ACC112 (cell line): ENCODE results near the gene CBX8.

Experiments
- H2AFZ ChIP-seq: fragments of 200-600 bp; sonication (generic); one replicate; pipeline ENCODE4 v1.6.0; 2017; ENCODE audit warnings: antibody characterized with exemption, low read length; ENCODE audit not compliant: unreplicated experiment
- H3K27ac ChIP-seq: fragments of 200-600 bp; sonication (generic); 2 replicates; pipeline ENCODE4 v1.5.1; 2014; ENCODE audit warnings: low read depth, mild to moderate bottlenecking, antibody characterized with exemption, low read length, moderate library complexity
- H3K27me3 ChIP-seq: fragments of 200-600 bp; sonication (generic); 2 replicates; pipeline ENCODE4 v1.6.1; 2014; ENCODE audit warnings: mild to moderate bottlenecking, antibody characterized with exemption, low read length, moderate library complexity, mixed read lengths; ENCODE audit not compliant: insufficient read depth
- H3K36me3 ChIP-seq: fragments of 200-600 bp; sonication (generic); 2 replicates; pipeline ENCODE4 v1.6.1; 2016; ENCODE audit warnings: mild to moderate bottlenecking, antibody characterized with exemption, low read length, moderate library complexity, mixed read lengths; ENCODE audit not compliant: insufficient read depth
- H3K4me1 ChIP-seq: fragments of 200-600 bp; sonication (generic); one replicate; pipeline ENCODE4 v1.6.1; 2016; ENCODE audit warnings: low read length, mixed read lengths; ENCODE audit not compliant: insufficient read depth, unreplicated experiment, control insufficient read depth
- H3K4me3 ChIP-seq: fragments of 200-600 bp; sonication (generic); 2 replicates; pipeline ENCODE4 v1.5.1; 2014; ENCODE audit warnings: mild to moderate bottlenecking, low read depth, low read length
- H3K79me2 ChIP-seq: fragments of 200-600 bp; sonication (generic); one replicate; pipeline ENCODE4 v1.6.0; 2016; ENCODE audit warnings: low read length; ENCODE audit not compliant: control insufficient read depth, unreplicated experiment, insufficient read depth

The CBX8 gene

DNA sequence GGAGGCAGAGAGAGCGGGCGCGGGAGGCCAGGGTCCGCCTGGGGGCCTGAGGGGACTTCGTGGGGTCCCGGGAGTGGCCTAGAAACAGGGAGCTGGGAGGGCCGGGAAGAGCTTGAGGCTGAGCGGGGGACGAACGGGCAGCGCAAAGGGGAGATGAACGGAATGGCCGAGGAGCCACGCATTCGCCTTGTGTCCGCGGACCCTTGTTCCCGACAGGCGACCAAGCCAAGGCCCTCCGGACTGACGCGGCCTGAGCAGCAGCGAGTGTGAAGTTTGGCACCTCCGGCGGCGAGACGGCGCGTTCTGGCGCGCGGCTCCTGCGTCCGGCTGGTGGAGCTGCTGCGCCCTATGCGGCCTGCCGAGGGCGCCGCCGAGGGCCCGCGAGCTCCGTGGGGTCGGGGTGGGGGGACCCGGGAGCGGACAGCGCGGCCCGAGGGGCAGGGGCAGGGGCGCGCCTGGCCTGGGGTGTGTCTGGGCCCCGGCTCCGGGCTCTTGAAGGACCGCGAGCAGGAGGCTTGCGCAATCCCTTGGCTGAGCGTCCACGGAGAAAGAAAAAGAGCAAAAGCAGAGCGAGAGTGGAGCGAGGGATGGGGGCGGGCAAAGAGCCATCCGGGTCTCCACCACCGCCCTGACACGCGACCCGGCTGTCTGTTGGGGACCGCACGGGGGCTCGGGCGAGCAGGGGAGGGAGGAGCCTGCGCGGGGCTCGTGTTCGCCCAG lies 43.6 kb upstream of the CBX8 start:
- H3K36me3 ChIP-seq = no peaks in the 10 kb centered on the region
- no peak overlapping the region for H3K27ac ChIP-seq
- H3K4me3 ChIP-seq = peak overlapping the region; percentile 74
- peaks cover 22% of the 10 kb centered on the region for H3K4me1 ChIP-seq
- peak overlapping the region; percentile 66 for H2AFZ ChIP-seq
- H3K27me3 ChIP-seq = peaks cover 39% of the 10 kb centered on the region
- peaks cover 13% of the 10 kb centered on the region for H3K79me2 ChIP-seq

DNA sequence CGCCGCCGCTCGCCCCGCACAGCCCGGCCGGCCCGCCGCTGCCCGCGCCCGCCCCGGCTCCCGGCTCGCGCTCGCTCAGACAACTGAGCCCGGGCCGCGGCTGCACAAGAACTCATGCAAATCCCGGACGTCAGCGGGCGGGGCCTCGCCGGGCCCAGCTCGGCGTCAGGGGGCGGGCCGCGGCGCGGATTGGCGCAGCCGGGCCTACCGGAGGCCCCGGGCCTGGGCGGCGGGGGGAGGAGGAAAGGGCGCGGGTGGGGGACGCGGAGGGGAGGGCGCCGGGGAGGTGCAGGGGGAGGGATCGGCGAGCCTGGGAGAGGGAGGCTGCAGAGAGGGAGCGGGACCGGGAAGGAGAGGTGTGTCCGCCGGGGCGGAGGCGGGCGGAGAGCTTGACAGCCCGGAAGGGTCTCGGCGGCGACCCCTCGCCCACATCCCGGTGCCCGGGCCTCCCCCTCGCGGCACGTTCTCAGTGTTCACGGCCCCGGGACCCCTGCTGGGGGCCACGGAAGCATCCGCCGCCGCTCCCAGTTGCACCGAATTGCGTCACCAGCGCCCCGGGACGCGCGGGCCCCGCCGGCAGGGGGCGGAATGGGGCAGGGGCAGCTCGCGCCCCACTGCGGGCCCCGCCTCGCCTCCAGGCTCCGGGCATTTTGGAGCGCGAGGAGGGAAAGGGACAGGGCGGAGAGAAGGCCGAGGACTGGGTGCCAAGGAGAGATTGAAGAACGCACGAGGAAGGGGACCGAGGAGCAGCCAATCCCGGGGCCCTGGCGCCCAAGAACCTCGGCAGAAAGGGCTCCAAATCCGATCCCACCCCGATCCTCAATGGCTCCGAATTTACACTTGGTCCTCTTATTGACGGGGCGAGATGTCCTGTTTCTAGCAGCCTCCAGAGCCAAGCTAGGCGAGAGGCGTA lies 42.7 kb upstream of the CBX8 start, which contains the start of gene CBX4:
TSS of gene CBX4 (minus strand) at position 85 of the 913 bp plus-strand sequence. CDS start 189 bp downstream, outside the sequence.
- H3K27me3 ChIP-seq = peaks cover 39% of the 10 kb centered on the region
- peaks cover 13% of the 10 kb centered on the region for H3K79me2 ChIP-seq
- H3K27ac ChIP-seq = peak within 1 kb of the TSS; percentile 47
- peaks cover 6% of the 10 kb centered on the region; the same call in 1 of the 2 replicates for H3K36me3 ChIP-seq
- peak within 1 kb of the TSS; percentile 84 for H3K4me3 ChIP-seq
- peaks cover 16% of the 10 kb centered on the region for H3K4me1 ChIP-seq
- peak within 1 kb of the TSS; percentile 66 for H2AFZ ChIP-seq

DNA sequence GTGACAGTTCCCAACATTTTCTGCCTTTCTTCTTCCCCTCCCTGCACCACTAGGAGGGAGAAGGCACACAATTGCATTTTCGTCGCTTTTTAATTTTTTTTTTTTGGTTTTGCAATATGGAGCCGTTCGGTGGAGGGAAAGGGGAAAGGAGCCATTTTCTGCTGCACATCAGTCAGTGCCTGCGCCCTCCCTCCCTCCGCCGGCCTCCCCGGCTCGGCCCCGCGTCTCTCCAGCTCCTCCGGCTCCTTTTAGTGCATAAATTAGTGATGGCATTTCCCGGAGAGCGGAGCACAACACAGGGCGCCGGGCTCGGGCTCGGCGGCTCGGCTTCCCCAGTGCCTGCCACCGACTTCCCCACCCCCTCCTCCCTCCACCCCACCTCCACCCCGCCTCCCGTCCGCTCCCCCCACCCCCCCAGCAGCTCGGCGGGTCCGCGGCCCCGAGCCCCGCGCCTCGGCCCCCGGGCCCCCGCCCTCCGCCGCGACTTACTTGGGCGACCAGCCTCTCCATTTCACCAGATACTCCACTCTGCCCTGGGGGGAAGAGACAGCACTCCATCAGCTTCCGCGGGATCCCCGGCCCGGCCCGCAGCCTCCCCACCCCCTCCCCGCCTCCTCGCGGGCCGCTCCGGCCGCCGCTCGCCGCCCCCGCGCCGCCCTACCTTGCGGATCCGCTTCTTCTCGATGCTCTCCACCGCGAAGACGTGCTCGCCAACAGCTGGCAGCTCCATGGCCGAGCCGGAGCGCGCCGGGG lies 41.8 kb upstream of the CBX8 start:
- Histone ChIP-seq H3K4me3 (peak overlapping the region; percentile 84), H3K36me3 (peaks cover 11% of the 10 kb centered on the region; the same call in 1 of the 2 replicates), H3K4me1 (peaks cover 16% of the 10 kb centered on the region), H3K27ac (peak overlapping the region; percentile 47), H3K79me2 (peaks cover 13% of the 10 kb centered on the region), H3K27me3 (peaks cover 38% of the 10 kb centered on the region), H2AFZ (peak overlapping the region; percentile 57)

DNA sequence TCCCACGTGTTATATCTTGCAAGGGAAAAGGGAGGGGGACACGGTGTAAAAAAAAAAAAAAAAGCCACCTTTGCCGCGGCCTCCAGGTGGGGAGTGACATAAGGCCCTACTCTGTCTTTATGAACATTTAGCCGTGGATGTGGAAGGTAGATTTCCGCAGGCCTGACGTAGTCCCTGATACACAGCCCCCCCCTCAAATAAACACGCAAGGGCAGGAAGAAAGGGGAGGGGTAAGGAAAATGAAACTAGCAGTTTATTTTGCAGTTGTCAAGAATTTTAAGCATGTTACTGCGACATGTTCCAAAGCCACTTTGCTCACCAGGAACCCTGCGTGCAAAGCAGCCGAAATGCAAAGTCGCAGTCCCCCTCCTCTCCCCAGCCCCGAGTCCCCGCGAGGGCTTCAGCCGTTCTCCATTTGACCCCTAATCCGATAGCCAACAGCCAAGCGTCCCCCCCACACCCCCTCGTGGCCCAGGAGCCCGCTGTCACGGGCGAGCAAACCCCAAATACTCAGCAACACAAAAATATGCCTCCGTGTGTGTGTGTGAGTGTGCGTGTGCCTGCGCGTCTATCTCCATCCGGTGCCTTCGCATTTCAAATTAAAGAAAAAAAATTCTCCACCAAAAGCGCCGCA lies 41.1 kb upstream of the CBX8 start:
- Histone ChIP-seq H3K4me3 (peak overlapping the region; percentile 84), H3K4me1 (peaks cover 16% of the 10 kb centered on the region), H3K27ac (peak overlapping the region; percentile 47), H3K36me3 (peaks cover 14% of the 10 kb centered on the region; the same call in 1 of the 2 replicates), H3K27me3 (peaks cover 31% of the 10 kb centered on the region), H2AFZ (peak overlapping the region; percentile 57), H3K79me2 (peaks cover 13% of the 10 kb centered on the region)

DNA sequence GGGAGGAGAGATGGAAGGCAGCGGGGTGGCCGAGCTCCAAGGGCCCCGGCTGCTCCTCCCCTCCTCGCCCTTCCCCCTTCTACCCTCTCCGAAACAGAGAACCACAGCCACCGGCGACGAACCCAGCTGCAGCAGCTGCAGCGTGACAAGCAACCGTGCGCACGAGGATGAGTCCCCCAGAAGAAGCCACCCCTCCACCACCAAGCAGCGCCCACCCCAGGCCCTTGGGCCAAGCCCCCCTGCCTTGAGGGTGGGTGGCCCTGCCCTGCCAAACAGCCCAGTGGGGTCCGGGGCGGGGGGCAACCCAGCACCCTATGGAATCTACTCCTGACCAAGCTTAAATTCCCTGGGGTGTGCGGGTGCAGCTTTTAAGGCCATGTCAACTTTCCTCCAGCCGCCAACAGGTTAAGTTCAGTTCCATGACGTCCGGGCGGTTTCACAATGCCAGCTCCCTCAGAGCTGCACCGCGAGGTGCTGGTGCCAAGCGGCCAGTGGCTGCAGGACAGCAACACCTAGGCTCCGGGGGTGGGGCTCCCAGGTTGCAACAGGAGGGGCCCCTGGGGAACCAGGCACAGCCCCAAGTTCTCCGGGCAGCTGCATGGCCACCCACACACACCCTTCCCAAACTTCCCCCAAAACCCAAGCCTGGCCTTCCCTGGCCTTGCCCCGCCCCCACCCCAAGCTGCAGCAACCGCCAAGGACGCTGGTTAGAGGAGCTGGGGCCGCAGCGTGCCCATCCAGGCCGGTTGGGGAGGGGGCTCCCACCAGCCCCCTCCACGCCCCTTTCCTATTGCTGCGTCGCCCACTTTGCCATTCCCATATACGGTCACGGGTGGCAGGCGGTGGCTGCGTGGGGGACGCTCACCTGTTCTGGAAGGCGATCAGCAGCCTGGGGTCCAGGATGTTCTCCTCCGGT lies 40.4 kb upstream of the CBX8 start:
- no peak overlapping the region for H2AFZ ChIP-seq
- H3K4me1 ChIP-seq = peaks cover 21% of the 10 kb centered on the region
- no peak overlapping the region; the same call in 1 of the 2 replicates for H3K27ac ChIP-seq
- peaks cover 14% of the 10 kb centered on the region; the same call in 1 of the 2 replicates for H3K36me3 ChIP-seq
- peaks cover 23% of the 10 kb centered on the region for H3K27me3 ChIP-seq
- H3K4me3 ChIP-seq = peak overlapping the region; percentile 84
- peaks cover 13% of the 10 kb centered on the region for H3K79me2 ChIP-seq

DNA sequence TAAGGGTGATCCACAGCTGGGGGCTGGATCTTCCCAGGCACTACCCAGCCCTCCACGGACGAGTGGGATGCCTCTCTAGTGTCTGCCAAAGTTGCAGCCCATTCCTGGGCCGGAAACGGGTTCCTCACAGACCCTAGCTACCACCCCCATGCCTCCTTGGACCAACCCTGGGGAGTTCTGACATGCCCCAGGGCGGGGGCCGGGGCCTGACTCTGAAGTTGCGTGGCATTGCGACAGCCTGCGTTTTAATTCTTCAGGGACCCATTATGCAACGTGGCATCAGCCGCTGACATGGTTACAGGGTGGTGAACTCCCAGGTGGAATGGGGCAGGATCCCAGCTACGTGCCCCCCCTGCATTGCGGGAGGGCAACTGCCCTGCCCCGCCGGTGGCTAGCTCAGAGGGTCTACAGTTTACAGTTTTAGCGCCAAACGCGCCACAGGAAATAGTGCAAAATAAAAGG lies 39.7 kb upstream of the CBX8 start:
- Histone ChIP-seq H3K4me1 (peaks cover 25% of the 10 kb centered on the region), H3K27ac (no peak overlapping the region; the same call in 1 of the 2 replicates), H2AFZ (no peak overlapping the region), H3K4me3 (peak overlapping the region; percentile 84), H3K36me3 (peaks cover 14% of the 10 kb centered on the region; the same call in 1 of the 2 replicates), H3K79me2 (peaks cover 13% of the 10 kb centered on the region), H3K27me3 (peaks cover 16% of the 10 kb centered on the region)

DNA sequence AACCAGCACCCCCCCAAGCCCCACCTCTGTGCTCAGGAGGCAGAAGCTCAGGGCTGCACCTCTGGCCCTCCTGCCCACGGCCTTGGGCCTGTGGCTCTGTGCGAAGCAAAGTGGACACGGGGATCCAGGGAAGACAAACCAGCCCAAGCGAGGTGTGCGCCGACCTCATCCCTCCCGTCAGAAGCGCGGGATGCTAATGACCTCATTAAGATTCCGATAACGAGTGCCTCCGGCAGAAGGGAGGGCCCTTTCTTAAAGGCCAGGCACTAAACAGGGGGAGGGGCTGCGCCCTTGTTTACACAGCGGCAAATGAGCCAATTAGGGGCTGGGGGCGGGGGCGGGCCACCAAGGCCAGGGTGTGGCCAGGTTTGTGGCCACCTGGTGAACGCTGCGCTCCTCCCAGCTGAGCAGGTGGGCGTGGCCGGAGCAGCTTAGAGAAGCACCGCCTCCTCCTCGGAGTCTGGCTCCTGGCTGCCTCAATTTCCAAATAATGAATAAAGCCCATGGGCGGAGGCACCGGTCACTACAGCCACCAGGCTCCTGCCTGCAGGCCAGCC lies 39.2 kb upstream of the CBX8 start:
- peaks cover 11% of the 10 kb centered on the region for H3K27me3 ChIP-seq
- no peak overlapping the region for H3K4me3 ChIP-seq
- H3K79me2 ChIP-seq = peaks cover 13% of the 10 kb centered on the region
- peaks cover 14% of the 10 kb centered on the region; the same call in 1 of the 2 replicates for H3K36me3 ChIP-seq
- no peak overlapping the region for H2AFZ ChIP-seq
- no peak overlapping the region for H3K27ac ChIP-seq
- peaks cover 25% of the 10 kb centered on the region for H3K4me1 ChIP-seq

DNA sequence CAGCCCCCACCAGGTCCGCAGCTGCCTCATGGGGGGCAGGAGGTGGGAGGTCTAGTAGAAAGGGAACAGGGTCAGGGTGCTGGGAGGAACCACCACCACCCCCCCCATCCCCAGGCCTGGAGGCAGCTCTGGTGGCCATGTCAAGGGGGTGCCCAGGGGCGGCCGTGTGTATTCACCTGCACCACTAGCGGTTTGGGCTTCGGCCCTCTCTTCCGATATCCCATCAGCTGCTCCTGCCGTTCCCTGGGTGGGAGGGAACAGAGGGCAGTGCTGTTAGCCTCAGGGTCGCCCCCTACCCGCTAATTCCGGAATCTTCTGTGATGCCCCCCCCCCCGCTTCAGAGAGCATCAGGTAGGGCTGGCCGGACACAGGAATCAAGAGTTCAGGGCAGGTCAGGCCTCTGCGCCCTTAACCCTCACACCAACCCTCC lies 38.6 kb upstream of the CBX8 start:
- Histone ChIP-seq H3K27ac (no peak overlapping the region), H3K36me3 (peaks cover 14% of the 10 kb centered on the region; the same call in 1 of the 2 replicates), H3K4me3 (no peak overlapping the region), H3K79me2 (peaks cover 13% of the 10 kb centered on the region), H3K27me3 (peaks cover 6% of the 10 kb centered on the region), H2AFZ (no peak overlapping the region), H3K4me1 (peaks cover 25% of the 10 kb centered on the region)
